Loucy (cell line): ENCODE data around the gene HDDC2.

ENCODE experiments used
- CTCF ChIP-seq: fragments of 200-600 bp; sonication (generic); conservative IDR thresholded peaks from 2 replicates; pipeline ENCODE4 v1.5.1; 2014; ENCODE audit warnings: mild to moderate bottlenecking, antibody characterized with exemption, low read length
- EZH2phosphoT487 ChIP-seq: fragments of 200-600 bp; IDR thresholded peaks from 2 replicates; pipeline ENCODE4 v1.6.1; 2018; ENCODE audit warnings: antibody characterized with exemption, mild to moderate bottlenecking, moderate library complexity, borderline replicate concordance

GRCh38 chr6:125269328-125269985 is 32.3 kb downstream of the HDDC2 start:
- TF ChIP-seq CTCF (no peak), EZH2phosphoT487 (no peak)
